ENCODE results near the gene CD82. TPM values are rescaled to one million over a fixed set of nuclear protein-coding genes. Genes with fewer than 3 reads are reported as not detected.
A peak's percentile ranks its signal among the peaks of the same experiment; 100 is the strongest.

The CD82 gene
- total RNA-seq, 1 donor from 2014 or later, result 469 TPM

DNA sequence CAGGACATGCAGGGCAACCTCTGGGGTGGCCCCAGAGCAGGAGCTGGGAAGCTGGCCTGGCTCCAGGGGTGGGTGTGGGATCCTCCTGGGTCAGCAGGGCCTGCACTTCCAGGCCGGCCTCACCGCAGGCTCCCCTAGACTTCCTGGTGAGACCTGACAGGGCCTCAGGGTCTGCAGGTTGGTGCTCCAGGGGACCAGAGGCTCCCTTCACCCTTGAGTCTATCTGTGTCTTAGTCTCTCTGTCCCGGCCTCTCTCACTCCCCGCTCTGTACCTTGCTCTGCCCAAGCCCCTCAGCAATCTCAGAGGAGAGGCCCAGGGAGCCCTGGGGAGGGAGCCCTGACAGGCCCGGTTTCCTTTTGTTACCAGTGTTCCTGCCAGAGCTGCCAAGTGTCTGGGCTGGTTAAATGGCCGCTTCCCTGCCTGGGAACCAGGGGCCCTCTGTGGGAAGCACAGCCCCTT is 13.9 kb downstream of the CD82 start:
- no peak for DNase-seq
- Mint-ChIP-seq H3K4me1 (peaks cover 64% of the 10 kb centered on the region), H3K4me3 (no peak overlapping the region), H3K9me3 (no peaks in the 10 kb centered on the region), H3K27ac (peak overlapping the region; percentile 46), H3K36me3 (ENCODE audit: low read depth) (peaks cover 88% of the 10 kb centered on the region), H3K27me3 (no peaks in the 10 kb centered on the region)
- intact Hi-C loops (cut with micrococcal nuclease), result loop anchor here (10.0 kb wide), 2 partner anchors 565 to 895 kb away; partner anchors contain the start of genes HSD17B12 and PRDM11

DNA sequence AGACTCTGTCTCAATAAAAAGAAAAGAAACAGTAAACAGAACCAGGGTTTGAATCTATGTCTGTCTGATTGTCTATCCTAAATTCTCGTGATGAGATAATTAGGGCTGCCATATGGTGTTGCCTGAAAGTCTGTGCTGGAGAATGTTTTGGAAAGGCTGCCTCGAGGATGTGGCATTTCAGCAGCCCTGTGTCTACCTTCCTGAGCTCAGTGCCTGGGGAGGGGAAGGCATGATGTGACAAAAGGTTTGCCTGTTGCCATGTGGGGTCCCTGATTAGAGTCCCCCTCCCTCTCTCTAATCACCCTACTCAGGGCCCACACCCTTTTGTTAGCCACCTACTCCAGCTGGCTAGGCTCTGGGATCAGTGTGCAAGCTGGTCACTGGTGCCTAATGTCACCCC is 15.2 kb downstream of the CD82 start:
- H3K4me1 Mint-ChIP-seq, result peaks cover 61% of the 10 kb centered on the region
- H3K36me3 Mint-ChIP-seq (ENCODE audit: low read depth), result peaks cover 88% of the 10 kb centered on the region
- H3K4me3 Mint-ChIP-seq, result no peak overlapping the region
- DNase-seq, result no peak
- no peaks in the 10 kb centered on the region for H3K9me3 Mint-ChIP-seq
- H3K27ac Mint-ChIP-seq, result no peak overlapping the region
- H3K27me3 Mint-ChIP-seq, result no peaks in the 10 kb centered on the region
- intact Hi-C loops (cut with micrococcal nuclease), result no loop called here

DNA sequence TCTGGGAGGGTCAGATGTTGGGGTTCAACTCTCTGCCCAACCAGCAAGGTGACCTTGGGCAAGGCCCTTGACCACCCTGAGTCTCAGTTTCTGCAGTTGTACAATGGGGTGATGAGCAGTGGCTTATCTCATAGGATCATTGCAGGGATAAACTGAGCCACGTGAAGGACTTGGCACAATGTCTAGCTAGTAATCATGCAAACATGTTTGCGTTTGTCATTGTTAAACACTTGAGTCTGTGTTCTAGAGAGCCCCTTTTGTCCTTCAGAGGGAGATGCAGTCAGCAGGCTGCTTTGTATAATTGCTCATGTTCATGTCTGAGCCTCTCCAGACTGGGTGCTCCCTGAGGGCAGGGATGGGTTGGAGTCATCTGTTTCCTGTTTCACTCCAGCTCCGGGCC is 15.8 kb downstream of the CD82 start:
- H3K4me3 Mint-ChIP-seq, result no peak overlapping the region
- intact Hi-C loops (cut with micrococcal nuclease), result no loop called here
- H3K4me1 Mint-ChIP-seq, result peaks cover 55% of the 10 kb centered on the region
- no peak for DNase-seq
- no peak overlapping the region for H3K27ac Mint-ChIP-seq
- H3K9me3 Mint-ChIP-seq, result no peaks in the 10 kb centered on the region
- peaks cover 85% of the 10 kb centered on the region for H3K36me3 Mint-ChIP-seq (ENCODE audit: low read depth)
- H3K27me3 Mint-ChIP-seq, result no peaks in the 10 kb centered on the region

DNA sequence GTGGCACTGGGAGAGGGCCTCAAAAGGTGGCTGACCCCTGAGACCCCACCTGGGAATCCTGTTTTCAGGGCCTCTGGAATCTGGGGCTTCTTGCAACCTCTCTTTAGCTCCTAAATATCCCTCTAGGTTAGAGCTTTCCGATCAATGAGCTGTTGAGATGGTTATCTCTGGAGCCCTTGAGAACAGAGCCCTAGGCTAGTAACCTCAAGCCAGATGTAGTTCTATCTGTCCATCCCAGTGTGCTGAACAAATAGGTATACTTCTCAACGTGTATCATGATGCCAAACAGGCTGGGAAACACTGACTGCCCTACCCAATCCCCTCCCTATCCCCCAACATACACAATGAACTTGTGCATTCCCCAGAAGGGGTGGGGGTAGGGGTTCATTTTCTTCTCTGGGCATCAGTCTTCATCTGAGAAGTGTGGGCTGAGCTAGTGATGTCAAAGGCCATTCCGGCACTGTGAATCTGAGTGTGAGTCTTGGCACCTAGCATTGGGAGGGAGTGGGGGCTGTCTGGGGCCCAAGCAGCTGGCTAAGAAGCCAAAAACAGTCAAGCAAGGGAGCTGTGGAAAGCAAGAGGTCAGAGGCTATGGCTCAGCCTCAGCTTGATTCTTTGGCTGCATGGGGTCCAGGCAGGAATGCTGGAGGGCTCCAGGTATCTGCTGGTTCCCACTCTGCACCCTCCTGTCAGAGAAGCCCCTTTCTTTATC is 17.3 kb downstream of the CD82 start:
- Mint-ChIP-seq H3K4me3 (no peak overlapping the region), H3K27ac (peak overlapping the region; percentile 51), H3K36me3 (ENCODE audit: low read depth) (peaks cover 89% of the 10 kb centered on the region)

DNA sequence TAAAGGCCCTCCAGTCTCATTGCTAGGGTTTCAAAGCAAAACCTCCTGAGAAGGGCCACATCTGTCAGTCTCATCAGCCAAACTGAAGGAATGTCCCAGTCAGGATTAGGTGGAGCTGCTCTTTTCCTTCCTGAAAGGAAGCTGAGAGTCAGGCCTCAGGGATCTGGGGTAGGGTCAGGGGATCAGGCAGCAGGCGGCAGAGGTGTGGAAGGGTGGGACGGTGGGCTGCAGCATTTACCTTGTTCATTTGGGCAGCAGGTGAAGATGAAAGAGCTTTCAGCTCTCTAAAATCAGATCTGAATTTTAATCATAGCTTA is 17.8 kb downstream of the CD82 start:
- H3K36me3 Mint-ChIP-seq (ENCODE audit: low read depth), result peaks cover 90% of the 10 kb centered on the region
- intact Hi-C loops (cut with micrococcal nuclease), result no loop called here
- no peaks in the 10 kb centered on the region for H3K9me3 Mint-ChIP-seq
- no peak for DNase-seq
- H3K4me3 Mint-ChIP-seq, result no peak overlapping the region
- H3K27me3 Mint-ChIP-seq, result no peaks in the 10 kb centered on the region
- H3K27ac Mint-ChIP-seq, result peak overlapping the region; percentile 7
- peaks cover 41% of the 10 kb centered on the region for H3K4me1 Mint-ChIP-seq

More for the DNA sequence above, 17.3 kb downstream of the CD82 start:
- no peaks in the 10 kb centered on the region for H3K9me3 Mint-ChIP-seq
- no peaks in the 10 kb centered on the region for H3K27me3 Mint-ChIP-seq
- intact Hi-C loops (cut with micrococcal nuclease), result no loop called here
- DNase-seq, result no peak
- peaks cover 46% of the 10 kb centered on the region for H3K4me1 Mint-ChIP-seq

DNA sequence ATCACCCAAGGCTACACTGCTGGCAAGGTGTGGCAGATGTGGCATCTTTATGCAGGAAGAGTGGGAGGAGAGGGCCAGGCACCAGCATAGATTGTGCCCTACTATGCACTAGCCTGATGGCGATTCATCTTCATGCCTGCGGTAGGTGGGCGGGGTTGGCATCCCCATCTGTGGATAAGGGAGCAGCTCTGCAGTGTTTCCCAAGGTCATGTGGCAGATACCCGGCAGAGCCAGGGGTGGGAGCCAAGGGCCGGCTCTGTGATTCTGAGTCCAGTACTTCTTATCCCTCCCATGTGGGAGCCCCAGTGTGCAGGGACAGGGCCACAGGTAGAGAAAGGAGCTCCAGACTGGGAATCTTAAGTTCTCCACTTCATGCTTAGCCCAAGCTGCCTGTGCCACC is 20.0 kb downstream of the CD82 start:
- H3K36me3 Mint-ChIP-seq (ENCODE audit: low read depth), result peaks cover 89% of the 10 kb centered on the region
- H3K9me3 Mint-ChIP-seq, result no peaks in the 10 kb centered on the region
- H3K4me1 Mint-ChIP-seq, result peaks cover 39% of the 10 kb centered on the region
- no peak overlapping the region for H3K4me3 Mint-ChIP-seq
- intact Hi-C loops (cut with micrococcal nuclease), result no loop called here
- H3K27me3 Mint-ChIP-seq, result no peaks in the 10 kb centered on the region
- no peak overlapping the region for H3K27ac Mint-ChIP-seq
- no peak for DNase-seq

DNA sequence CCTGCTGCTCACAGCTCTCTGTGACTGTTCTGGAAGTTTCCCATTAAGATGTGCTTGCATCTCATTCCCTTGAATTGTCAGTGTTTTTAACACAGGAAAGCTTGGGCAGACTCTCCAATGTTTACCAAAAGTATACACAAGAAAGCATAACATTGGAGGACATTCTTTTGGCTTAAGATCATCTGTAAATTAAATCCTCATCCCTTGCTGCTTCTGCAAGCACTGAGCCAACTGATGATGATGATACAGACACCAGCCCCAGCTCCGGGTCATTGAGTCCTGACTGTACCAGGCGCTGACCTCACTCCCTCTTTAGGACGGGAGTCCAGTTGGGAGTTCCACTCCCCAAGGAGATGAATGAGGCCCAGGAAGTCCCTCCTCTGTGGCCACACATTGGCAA is 23.8 kb downstream of the CD82 start:
- Mint-ChIP-seq H3K27me3 (no peaks in the 10 kb centered on the region), H3K4me1 (peaks cover 59% of the 10 kb centered on the region), H3K36me3 (ENCODE audit: low read depth) (peaks cover 85% of the 10 kb centered on the region), H3K4me3 (no peak overlapping the region), H3K9me3 (no peaks in the 10 kb centered on the region), H3K27ac (peak overlapping the region; percentile 7)
- intact Hi-C loops (cut with micrococcal nuclease), result no loop called here
- DNase-seq, result no peak

DNA sequence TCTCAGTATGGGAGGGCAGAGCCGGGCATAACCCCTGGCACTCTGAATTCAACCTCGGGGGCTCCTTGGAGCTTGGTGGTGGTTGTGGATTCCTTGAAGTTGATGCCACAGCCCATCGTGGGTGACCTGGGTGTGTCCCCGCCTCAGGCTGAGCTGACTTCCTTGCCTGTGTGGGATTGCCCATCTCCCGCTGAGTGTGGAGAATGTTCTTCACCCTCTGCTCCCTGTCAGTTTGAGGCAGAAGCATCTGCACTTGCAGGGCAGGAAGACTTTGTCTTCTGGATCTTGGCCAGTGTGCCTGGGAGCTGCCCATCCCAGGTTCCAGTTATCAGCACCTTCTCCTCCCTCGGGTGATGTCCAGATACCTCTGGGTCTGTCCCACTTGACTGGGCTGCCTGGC is 25.3 kb downstream of the CD82 start:
- intact Hi-C loops (cut with micrococcal nuclease), result no loop called here
- H3K4me1 Mint-ChIP-seq, result peaks cover 62% of the 10 kb centered on the region
- H3K27me3 Mint-ChIP-seq, result no peaks in the 10 kb centered on the region
- no peak for DNase-seq
- no peaks in the 10 kb centered on the region for H3K9me3 Mint-ChIP-seq
- peaks cover 86% of the 10 kb centered on the region for H3K36me3 Mint-ChIP-seq (ENCODE audit: low read depth)
- peak overlapping the region; percentile 70 for H3K27ac Mint-ChIP-seq
- H3K4me3 Mint-ChIP-seq, result no peak overlapping the region

DNA sequence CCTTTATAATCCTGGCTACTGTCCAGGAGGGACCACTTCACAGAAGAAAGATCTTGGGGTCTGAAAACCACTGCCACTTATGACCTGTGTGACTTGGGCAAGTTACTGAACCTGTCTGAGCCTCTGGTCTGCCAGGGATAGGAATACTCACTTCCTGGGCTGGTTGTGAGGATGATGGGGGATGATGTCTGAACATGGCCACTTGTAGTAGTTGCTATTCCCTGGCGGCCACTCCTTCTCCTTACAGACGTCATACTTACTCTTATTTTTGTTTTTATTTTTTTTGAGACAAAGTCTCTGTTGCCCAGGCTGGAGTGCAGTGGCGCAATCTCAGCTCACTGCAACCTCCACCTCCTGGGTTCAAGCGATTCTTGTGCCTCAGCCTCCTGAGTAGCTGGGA is 26.1 kb downstream of the CD82 start:
- H3K4me3 Mint-ChIP-seq, result no peak overlapping the region
- no peaks in the 10 kb centered on the region for H3K27me3 Mint-ChIP-seq
- DNase-seq, result no peak
- peak overlapping the region; percentile 70 for H3K27ac Mint-ChIP-seq
- intact Hi-C loops (cut with micrococcal nuclease), result no loop called here
- no peaks in the 10 kb centered on the region for H3K9me3 Mint-ChIP-seq
- H3K4me1 Mint-ChIP-seq, result peaks cover 69% of the 10 kb centered on the region
- H3K36me3 Mint-ChIP-seq (ENCODE audit: low read depth), result peaks cover 83% of the 10 kb centered on the region

DNA sequence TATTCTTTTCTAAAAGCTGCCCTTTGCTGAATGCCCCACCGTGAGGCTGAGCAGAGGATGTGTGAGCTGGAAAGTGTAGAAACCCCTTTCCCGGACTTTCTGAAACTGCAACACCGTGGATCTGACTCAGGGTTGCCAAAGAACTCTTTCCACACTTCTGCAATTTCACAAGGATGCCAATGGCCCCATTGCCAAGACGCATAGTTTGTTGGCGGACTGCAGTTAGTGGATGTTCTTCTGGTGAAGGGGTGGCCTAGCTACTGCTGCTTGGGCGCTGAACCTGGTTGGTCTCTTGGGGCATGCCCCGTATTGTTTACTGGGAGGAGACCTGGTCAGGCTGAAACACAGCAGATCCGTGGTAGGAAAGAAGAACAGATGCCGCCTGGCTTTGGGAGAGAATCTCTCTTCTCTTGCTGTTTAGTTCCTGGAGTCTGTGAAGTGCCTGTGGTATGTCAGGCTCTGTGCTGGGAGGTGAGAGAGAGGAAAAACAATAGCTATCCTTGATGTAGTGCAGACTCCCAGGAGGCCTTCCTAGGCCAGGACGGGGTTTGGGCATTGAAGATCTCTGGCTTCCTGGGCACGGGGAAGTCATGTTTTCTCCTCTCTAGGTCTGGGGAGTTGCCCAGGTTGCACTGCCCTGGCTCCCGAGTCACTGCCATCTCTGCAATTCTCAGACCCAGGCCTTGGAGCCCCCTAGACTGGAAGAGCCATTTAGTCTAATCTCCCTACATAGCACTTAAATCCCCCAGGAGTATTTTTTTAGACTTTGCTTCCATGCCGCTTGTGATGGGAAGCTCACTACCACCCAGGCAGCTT is 26.9 kb downstream of the CD82 start:
- Mint-ChIP-seq H3K4me1 (peaks cover 72% of the 10 kb centered on the region), H3K36me3 (ENCODE audit: low read depth) (peaks cover 81% of the 10 kb centered on the region)
- intact Hi-C loops (cut with micrococcal nuclease), result no loop called here

DNA sequence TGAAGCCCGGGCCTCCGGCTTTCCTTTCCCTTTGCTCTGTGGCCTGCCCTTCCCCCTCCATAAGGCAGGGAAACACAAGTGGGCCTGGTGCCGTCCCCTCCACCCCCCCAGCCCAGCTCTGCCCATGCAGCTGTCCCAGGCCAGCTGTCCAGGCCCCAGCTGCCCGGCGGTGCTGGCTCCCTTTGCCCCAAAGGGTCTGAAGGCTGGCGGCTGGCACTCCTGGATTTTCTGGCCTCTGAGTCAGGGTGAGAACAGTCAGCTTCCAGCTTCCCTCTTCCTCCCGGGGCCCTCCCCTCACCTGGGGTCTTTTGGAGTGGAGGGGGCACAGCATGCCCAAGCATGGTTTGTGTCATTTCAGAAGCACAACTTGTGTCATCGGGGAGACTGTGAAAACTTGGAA is 27.8 kb downstream of the CD82 start:
- intact Hi-C loops (cut with micrococcal nuclease), result no loop called here
- Mint-ChIP-seq H3K36me3 (ENCODE audit: low read depth) (peaks cover 77% of the 10 kb centered on the region), H3K27me3 (no peaks in the 10 kb centered on the region), H3K27ac (peak overlapping the region; percentile 77), H3K4me1 (peaks cover 77% of the 10 kb centered on the region), H3K4me3 (no peak overlapping the region), H3K9me3 (no peaks in the 10 kb centered on the region)
- DNase-seq, result no peak

More for the DNA sequence above, 26.9 kb downstream of the CD82 start:
- DNase-seq, result no peak
- Mint-ChIP-seq H3K27ac (peak overlapping the region; percentile 69), H3K4me3 (no peak overlapping the region), H3K27me3 (no peaks in the 10 kb centered on the region), H3K9me3 (no peaks in the 10 kb centered on the region)

DNA sequence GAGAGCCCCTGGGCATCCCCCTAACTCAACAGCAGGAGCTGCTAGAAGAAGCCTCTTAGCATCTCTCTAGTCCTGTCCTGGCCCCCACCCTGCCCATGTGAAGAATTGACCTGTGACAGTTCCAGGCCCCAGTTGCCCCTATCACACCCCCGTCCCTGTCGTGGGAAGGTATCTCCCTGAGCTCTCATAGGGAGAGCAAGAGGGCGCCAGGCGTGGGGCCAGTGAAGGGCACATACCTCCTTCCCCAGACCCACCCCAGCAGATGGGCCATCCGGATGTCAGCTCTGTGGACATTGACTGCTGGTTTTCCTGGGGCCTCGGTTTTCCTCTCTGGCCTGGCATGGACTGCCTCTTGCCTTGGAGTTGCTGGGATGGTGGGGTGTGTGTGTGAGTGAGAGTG is 29.5 kb downstream of the CD82 start:
- intact Hi-C loops (cut with micrococcal nuclease), result no loop called here
- peak overlapping the region; percentile 58 for H3K4me3 Mint-ChIP-seq
- H3K4me1 Mint-ChIP-seq, result peaks cover 74% of the 10 kb centered on the region
- H3K27ac Mint-ChIP-seq, result peak overlapping the region; percentile 96
- H3K27me3 Mint-ChIP-seq, result no peaks in the 10 kb centered on the region
- no peak for DNase-seq
- H3K9me3 Mint-ChIP-seq, result no peaks in the 10 kb centered on the region
- peaks cover 73% of the 10 kb centered on the region for H3K36me3 Mint-ChIP-seq (ENCODE audit: low read depth)

DNA sequence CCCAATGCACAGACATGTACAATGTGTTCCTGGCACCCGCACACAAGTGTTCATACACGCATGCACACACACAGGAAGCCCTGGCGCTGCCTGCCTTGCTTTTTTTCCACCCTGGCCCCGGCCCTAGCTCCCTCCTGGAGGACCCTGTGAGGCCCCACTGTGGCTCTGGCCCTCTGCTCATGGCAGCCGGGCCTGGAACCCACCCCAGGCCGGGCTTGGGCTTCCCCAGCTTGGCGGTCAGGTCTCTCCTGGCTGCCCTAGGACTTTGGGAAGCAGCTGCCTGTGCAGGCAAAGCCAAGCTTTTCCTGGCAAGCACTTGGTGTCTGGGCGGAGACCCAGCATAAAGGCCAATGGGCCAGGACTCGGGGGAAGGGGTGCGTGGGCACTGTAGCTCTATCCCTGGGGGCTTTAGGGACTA is 30.5 kb downstream of the CD82 start:
- Mint-ChIP-seq H3K27me3 (no peaks in the 10 kb centered on the region), H3K4me1 (peaks cover 79% of the 10 kb centered on the region), H3K9me3 (no peaks in the 10 kb centered on the region), H3K36me3 (ENCODE audit: low read depth) (peaks cover 75% of the 10 kb centered on the region), H3K27ac (peak overlapping the region; percentile 96), H3K4me3 (peak overlapping the region; percentile 75)
- intact Hi-C loops (cut with micrococcal nuclease), result loop anchor here (1.0 kb wide), 1 partner anchor 22 kb away; no protein-coding TSS in a partner anchor
- peak; percentile 70 for DNase-seq

DNA sequence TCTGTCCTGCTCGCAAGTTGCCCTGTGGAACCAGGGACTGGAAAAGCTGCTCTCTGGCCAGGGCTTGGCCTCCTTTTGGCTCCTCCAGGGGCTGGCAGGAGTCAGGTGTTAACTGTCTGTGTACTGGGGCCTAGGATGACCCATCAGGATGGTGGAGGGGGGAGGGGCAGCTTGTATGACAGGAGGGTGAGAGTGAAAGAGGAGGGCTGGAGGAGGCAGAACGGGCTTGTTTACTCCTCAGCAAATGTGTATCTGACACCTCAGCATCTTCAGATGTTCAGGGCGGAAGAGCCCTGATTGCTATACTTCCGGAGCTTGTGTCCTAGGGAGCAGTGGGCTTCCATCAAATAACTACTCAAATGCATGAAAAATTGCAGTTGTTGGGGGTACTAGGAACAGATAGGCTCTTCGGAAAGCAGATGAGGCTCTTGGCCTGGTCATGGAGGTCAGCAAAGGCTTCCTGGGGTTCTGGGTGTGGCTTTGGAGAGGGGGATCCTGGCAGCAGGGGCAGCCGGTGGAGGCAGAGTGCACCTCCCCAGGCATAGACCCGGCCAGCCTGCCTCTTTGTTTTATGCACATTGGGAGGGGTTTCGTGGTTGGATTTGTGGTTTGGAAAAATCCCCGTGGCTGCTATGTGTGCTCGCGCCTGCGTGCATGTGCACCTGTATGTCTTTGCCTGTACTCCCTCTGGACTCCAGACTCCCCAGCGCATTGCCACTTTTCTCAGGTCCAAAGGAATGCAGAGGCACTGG is 31.2 kb downstream of the CD82 start:
- H3K27ac Mint-ChIP-seq, result peak overlapping the region; percentile 96
- H3K36me3 Mint-ChIP-seq (ENCODE audit: low read depth), result peaks cover 71% of the 10 kb centered on the region
- no peaks in the 10 kb centered on the region for H3K27me3 Mint-ChIP-seq
- H3K4me3 Mint-ChIP-seq, result peak overlapping the region; percentile 75
- H3K4me1 Mint-ChIP-seq, result peaks cover 79% of the 10 kb centered on the region
- DNase-seq, result peak; percentile 96
- H3K9me3 Mint-ChIP-seq, result no peaks in the 10 kb centered on the region
- intact Hi-C loops (cut with micrococcal nuclease), result loop anchor here (1.0 kb wide), 2 partner anchors 22 to 31 kb away; partner anchors contain the start of gene CD82

All from activated CD4-positive, alpha-beta T cell treated with anti-CD3 and anti-CD28 coated beads, Interleukin-2, amount 10 ng/mL, durations not matched to agents 24 days and 14 days (primary cell).